CD14-positive monocyte (primary cell): ENCODE results near the gene NDUFA13. TPM values are rescaled to one million over a fixed set of nuclear protein-coding genes. Genes with fewer than 3 reads are reported as not detected.
A peak's percentile ranks its signal among the peaks of the same experiment; 100 is the strongest.

Experiments
- DNase-seq, 3 donors: peaks; one replicate each; pipeline ENCODE4 v3.0.0-alpha.2; 2011 to 2022
- H2AFZ ChIP-seq: 2 replicates; pipeline ENCODE4 v1.6.0; 2012; ENCODE audit warnings: mild to moderate bottlenecking, low read depth, low read length, inconsistent platforms; ENCODE audit not compliant: insufficient read depth, poor library complexity, severe bottlenecking
- H3K27ac ChIP-seq, 2 donors: 1 replicate in 1 of 2; 2 replicates in 1 of 2; pipeline ENCODE4 v1.5.1; 2012 to 2013; ENCODE audit warnings: low read length in 2 of 2, control low read depth in 1 of 2, inconsistent platforms in 1 of 2, low read depth in 1 of 2, mild to moderate bottlenecking in 1 of 2
- H3K27me3 ChIP-seq, 2 donors: one replicate each; pipeline versions ENCODE4 v1.6.0 to v1.6.1; 2011 to 2013; ENCODE audit warnings: low read length in 2 of 2; ENCODE audit not compliant: control insufficient read depth in 2 of 2, insufficient read depth in 2 of 2
- H3K36me3 ChIP-seq, 2 donors: replicated peaks in 1 of 2; 1 replicate in 1 of 2; 2 replicates in 1 of 2; pipeline versions ENCODE4 v1.5.1 to v1.6.1; 2012 to 2013; ENCODE audit warnings: low read length in 2 of 2, control low read depth in 1 of 2, inconsistent platforms in 1 of 2, mild to moderate bottlenecking in 1 of 2; ENCODE audit not compliant: insufficient read depth in 2 of 2, control insufficient read depth in 1 of 2
- H3K4me1 ChIP-seq, 2 donors: 1 replicate in 1 of 2; 2 replicates in 1 of 2; pipeline versions ENCODE4 v1.5.1 to v1.6.1; 2012 to 2013; ENCODE audit warnings: low read length in 2 of 2, control low read depth in 1 of 2, inconsistent platforms in 1 of 2, mild to moderate bottlenecking in 1 of 2, moderate library complexity in 1 of 2; ENCODE audit not compliant: insufficient read depth in 2 of 2, control insufficient read depth in 1 of 2
- H3K4me2 ChIP-seq: replicated peaks from 2 replicates; pipeline ENCODE3; 2012; ENCODE audit warnings: low read length, moderate library complexity, mild to moderate bottlenecking; ENCODE audit not compliant: poor library complexity, severe bottlenecking; ENCODE audit errors: extremely low read depth
- H3K4me3 ChIP-seq, 3 experiments: fragments of 200-600 bp in 1 of 3; sonication (generic) in 1 of 3; replicated peaks in 1 of 3; 1 replicate in 2 of 3; 2 replicates in 1 of 3; pipeline ENCODE4 v1.5.1; 2011 to 2013; ENCODE audit warnings: low read length in 3 of 3, mild to moderate bottlenecking in 3 of 3, control low read depth in 2 of 3, low read depth in 2 of 3, inconsistent platforms in 1 of 3, moderate library complexity in 1 of 3
- H3K79me2 ChIP-seq: 2 replicates; pipeline ENCODE4 v1.6.0; 2012; ENCODE audit warnings: mild to moderate bottlenecking, control low read depth, inconsistent platforms, low read length, moderate library complexity; ENCODE audit not compliant: insufficient read depth
- H3K9ac ChIP-seq: 2 replicates; pipeline ENCODE4 v1.6.0; 2017; ENCODE audit warnings: low read length, mild to moderate bottlenecking; ENCODE audit not compliant: insufficient read depth, poor library complexity, severe bottlenecking
- H3K9me3 ChIP-seq, 2 donors: replicated peaks in 1 of 2; 1 replicate in 1 of 2; 2 replicates in 1 of 2; pipeline versions ENCODE4 v1.5.1 to v1.6.1; 2012 to 2013; ENCODE audit warnings: low read length in 2 of 2, control low read depth in 1 of 2; ENCODE audit not compliant: control insufficient read depth in 1 of 2, insufficient read depth in 1 of 2
- H4K20me1 ChIP-seq: 2 replicates; pipeline ENCODE4 v1.6.0; 2012; ENCODE audit warnings: mild to moderate bottlenecking, low read length, control low read depth, moderate library complexity; ENCODE audit not compliant: insufficient read depth
- H3K27ac Mint-ChIP-seq, 7 donors: one replicate each; pipeline ENCODE4 v1.8.0; 2020; ENCODE audit warnings: mild to moderate bottlenecking in 7 of 7, mixed read lengths in 7 of 7, moderate library complexity in 6 of 7, inconsistent platforms in 2 of 7
- H3K27me3 Mint-ChIP-seq, 3 donors: one replicate each; pipeline ENCODE4 v1.8.0; 2021 to 2022; ENCODE audit warnings: low read depth in 3 of 3, mild to moderate bottlenecking in 3 of 3, mixed read lengths in 3 of 3, moderate library complexity in 3 of 3, inconsistent platforms in 1 of 3
- H3K36me3 Mint-ChIP-seq, 2 donors: one replicate each; pipeline ENCODE4 v1.8.0; 2020; ENCODE audit warnings: mixed read lengths in 2 of 2, inconsistent platforms in 1 of 2, mild to moderate bottlenecking in 1 of 2
- H3K4me1 Mint-ChIP-seq: one replicate; pipeline ENCODE4 v1.8.0; 2020; ENCODE audit warnings: mild to moderate bottlenecking, mixed read lengths
- H3K4me3 Mint-ChIP-seq, 2 donors: one replicate each; pipeline ENCODE4 v1.8.0; 2020; ENCODE audit warnings: mild to moderate bottlenecking in 2 of 2, mixed read lengths in 2 of 2, moderate library complexity in 1 of 2
- H3K9me3 Mint-ChIP-seq, 7 donors: one replicate each; pipeline ENCODE4 v1.8.0; 2020 to 2022; ENCODE audit warnings: mixed read lengths in 7 of 7, mild to moderate bottlenecking in 6 of 7, moderate library complexity in 6 of 7, inconsistent platforms in 2 of 7
- WGBS: methylation state at CpG from one replicate; pipeline ENCODE4 v1.1.5; 2013; ENCODE audit warnings: missing lambda C conversion rate; ENCODE audit not compliant: insufficient coverage; 5-methylcytosine and 5-hydroxymethylcytosine counted together
- intact Hi-C, 2 donors: fragments of 100-400 bp; cut with micrococcal nuclease; formaldehyde crosslinking; loops; one replicate each; pipeline versions ENCODE4 v1.15.0 to v1.15.1; 2023
- polyA plus RNA-seq, 3 donors: library from polyadenylated mRNA; depleted of rRNA in 1 of 3; unstranded in 2 of 3; stranded (reverse) in 1 of 3; fragments of 300-500 nt in 2 of 3; fragments of >200 nt in 1 of 3; fragmentation: Illumina TruSeq in 2 of 3; gene quantifications; 1 replicate in 2 of 3; 2 replicates in 1 of 3; pipeline ENCODE4 v1.2.3, GENCODE V29; 2012 to 2021
- TF ChIP-seq, protein P1 (sequence below): fragments of 200-600 bp; IDR thresholded peaks from one replicate; pipeline ENCODE4 v1.8.0; 2022; ENCODE audit warnings: antibody characterized with exemption, mild to moderate bottlenecking

Gene NDUFA13
- polyA plus RNA-seq, 3 donors = 86.7 to 433 (median 361) TPM

DNA sequence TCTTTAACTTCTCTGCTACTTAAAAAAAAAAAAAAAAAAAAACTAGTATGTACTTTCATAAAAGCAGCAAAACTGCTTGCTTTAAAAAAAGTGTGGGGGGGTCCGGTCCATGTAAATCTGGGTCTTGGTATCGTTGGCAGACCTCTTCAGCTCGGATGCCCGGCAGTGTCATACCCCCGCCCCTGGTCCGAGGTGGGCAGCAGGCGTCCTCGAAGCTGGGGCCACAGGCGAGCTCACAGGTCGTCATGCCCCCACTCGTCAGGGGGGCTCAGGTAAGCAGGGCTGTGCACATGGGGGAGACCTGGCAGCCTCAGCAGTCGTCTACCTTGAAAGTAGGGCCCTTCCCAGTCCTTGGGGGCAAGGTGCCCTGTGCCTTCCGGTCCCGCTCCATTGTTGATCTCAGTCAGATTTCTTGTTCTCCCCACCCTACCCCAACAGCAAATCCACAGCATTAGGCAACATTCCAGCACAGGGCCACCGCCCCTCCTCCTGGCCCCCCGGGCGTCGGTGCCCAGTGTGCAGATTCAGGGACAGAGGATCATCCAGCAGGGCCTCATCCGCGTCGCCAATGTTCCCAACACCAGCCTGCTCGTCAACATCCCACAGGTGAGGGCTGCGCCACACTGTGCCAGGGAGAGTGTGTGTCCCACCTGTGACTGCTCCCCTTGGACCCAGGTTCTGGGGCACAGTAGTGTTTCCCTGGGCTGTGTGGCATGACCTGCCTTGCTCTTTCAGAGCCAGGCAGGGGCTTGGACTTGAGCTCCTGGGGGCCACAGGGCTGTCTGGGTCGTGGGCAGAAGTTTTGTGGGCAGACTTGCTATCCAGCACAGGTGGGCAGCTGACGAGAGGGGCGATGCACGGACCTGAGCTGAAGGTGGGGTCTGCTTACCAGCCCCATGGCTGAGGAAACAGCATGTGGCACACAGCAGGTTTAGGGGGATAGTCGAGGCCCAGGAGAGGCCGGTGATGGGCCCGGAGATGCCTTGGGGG lies 20.1 kb upstream of the NDUFA13 start:
- peaks cover 26% of the 10 kb centered on the region for H3K79me2 ChIP-seq
- H3K9ac ChIP-seq = no peak overlapping the region
- 98% methylated on average over 30 of the region's 30 CpGs for WGBS
- no peak overlapping the region for H3K4me2 ChIP-seq
- no peak for DNase-seq
- intact Hi-C loops = no loop called here
- H4K20me1 ChIP-seq = peaks cover 58% of the 10 kb centered on the region
- H3K27me3 ChIP-seq = no peaks in the 10 kb centered on the region
- H3K27me3 Mint-ChIP-seq = peaks cover 0 to 1% (median 0%) of the 10 kb centered on the region in 3 donors
- H2AFZ ChIP-seq = no peak overlapping the region
- peak overlapping the region in 3 of 7 donors; percentile 21 to 45 (median 26) for H3K27ac Mint-ChIP-seq
- H3K36me3 ChIP-seq = peaks cover 88 to 98% of the 10 kb centered on the region in 2 donors
- H3K4me1 Mint-ChIP-seq = peaks cover 2% of the 10 kb centered on the region
- TF ChIP-seq, protein P1, sequence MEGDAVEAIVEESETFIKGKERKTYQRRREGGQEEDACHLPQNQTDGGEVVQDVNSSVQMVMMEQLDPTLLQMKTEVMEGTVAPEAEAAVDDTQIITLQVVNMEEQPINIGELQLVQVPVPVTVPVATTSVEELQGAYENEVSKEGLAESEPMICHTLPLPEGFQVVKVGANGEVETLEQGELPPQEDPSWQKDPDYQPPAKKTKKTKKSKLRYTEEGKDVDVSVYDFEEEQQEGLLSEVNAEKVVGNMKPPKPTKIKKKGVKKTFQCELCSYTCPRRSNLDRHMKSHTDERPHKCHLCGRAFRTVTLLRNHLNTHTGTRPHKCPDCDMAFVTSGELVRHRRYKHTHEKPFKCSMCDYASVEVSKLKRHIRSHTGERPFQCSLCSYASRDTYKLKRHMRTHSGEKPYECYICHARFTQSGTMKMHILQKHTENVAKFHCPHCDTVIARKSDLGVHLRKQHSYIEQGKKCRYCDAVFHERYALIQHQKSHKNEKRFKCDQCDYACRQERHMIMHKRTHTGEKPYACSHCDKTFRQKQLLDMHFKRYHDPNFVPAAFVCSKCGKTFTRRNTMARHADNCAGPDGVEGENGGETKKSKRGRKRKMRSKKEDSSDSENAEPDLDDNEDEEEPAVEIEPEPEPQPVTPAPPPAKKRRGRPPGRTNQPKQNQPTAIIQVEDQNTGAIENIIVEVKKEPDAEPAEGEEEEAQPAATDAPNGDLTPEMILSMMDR = no peak
- H3K4me3 ChIP-seq = no peak overlapping the region
- no peaks in the 10 kb centered on the region for H3K9me3 ChIP-seq
- H3K4me3 Mint-ChIP-seq = no peak overlapping the region
- H3K36me3 Mint-ChIP-seq = peaks cover 79 to 100% of the 10 kb centered on the region in 2 donors
- peaks cover 0 to 2% (median 0%) of the 10 kb centered on the region in 7 donors for H3K9me3 Mint-ChIP-seq
- no peaks in the 10 kb centered on the region for H3K4me1 ChIP-seq
- no peak overlapping the region for H3K27ac ChIP-seq

DNA sequence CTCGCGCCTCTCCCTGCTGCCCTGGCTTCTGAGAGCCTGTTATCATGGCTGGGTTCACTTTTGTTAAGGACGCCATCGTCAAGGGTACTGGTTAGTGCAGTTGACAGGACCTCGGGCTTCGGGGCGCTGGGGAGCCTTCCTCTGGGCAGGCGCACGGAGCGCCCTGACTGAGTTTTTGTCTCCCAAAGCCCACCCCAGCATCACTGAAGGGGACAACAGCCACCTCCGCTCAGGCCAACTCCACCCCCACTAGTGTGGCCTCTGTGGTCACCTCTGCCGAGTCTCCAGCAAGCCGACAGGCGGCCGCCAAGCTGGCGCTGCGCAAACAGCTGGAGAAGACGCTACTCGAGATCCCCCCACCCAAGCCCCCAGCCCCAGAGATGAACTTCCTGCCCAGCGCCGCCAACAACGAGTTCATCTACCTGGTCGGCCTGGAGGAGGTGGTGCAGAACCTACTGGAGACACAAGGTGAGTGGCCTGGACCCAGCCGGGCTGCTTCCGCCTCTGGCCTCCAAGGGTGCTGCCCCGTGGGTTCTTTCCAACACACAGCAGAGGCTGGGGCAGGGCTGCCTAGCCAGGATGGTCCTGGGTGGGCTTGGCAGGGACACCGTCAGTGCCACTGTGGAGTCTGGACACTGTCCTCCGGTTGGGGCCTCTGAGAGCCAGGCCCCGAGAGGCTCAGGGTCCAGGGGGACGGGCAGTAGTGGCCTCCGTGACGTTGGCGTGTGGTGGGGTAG lies 17.6 kb upstream of the NDUFA13 start:
- peaks cover 8% of the 10 kb centered on the region for H3K79me2 ChIP-seq
- intact Hi-C loops = no loop called here
- Mint-ChIP-seq H3K4me3 (no peak overlapping the region), H3K27me3 (peaks cover 0 to 3% (median 0%) of the 10 kb centered on the region in 3 donors), H3K36me3 (peaks cover 89 to 99% of the 10 kb centered on the region in 2 donors), H3K27ac (peak overlapping the region in 1 of 7 donors; percentile 35), H3K9me3 (peaks cover 0 to 5% (median 0%) of the 10 kb centered on the region in 7 donors), H3K4me1 (peaks cover 2% of the 10 kb centered on the region)
- H3K9ac ChIP-seq = no peak overlapping the region
- TF ChIP-seq, protein P1 = no peak
- H3K4me1 ChIP-seq = no peaks in the 10 kb centered on the region
- H3K36me3 ChIP-seq = peaks cover 93 to 99% of the 10 kb centered on the region in 2 donors
- DNase-seq = no peak
- H3K27ac ChIP-seq = peak overlapping the region in 1 of 2 donors; percentile 18
- H3K4me3 ChIP-seq = no peak overlapping the region
- WGBS = 96% methylated on average over 24 of the region's 33 CpGs
- peaks cover 46% of the 10 kb centered on the region for H4K20me1 ChIP-seq
- no peak overlapping the region for H3K4me2 ChIP-seq
- H3K9me3 ChIP-seq = no peaks in the 10 kb centered on the region
- no peaks in the 10 kb centered on the region for H3K27me3 ChIP-seq
- no peak overlapping the region for H2AFZ ChIP-seq
